Measurements from ENCODE around the gene RNU2-63P. TPM values are rescaled to one million over a fixed set of nuclear protein-coding genes. Genes with fewer than 3 reads are reported as not detected.

Gene RNU2-63P
- total and polyA plus RNA-seq, 12 donors, result 4.9 to 45.8 (median 15.2) TPM; not detected in 9

DNA sequence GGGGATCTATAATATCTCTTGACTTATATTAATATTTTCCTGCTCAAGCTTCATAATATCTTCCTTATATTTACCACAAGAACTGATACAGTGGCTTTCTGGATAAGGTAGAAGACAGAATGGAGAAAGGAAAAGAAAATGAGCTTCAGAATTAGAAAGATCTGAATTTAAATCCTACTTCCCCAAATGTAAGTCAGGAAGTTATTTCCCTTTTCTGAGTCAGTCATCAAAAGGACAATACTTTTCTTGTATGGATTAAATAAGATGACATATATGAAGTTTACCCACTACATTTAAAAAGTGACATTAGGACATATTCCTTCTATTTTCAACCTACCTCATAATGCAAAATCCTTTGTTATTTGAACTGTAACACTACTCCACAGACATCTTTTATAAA, 20.3 kb upstream of the RNU2-63P start:
- Histone ChIP-seq H3K9me3 (replicated peaks in 1 of 3) (no peaks in the 10 kb centered on the region), H3K27ac (no peak overlapping the region), H3K36me3 (replicated peaks in 1 of 2) (no peaks in the 10 kb centered on the region), H3K27me3 (no peaks in the 10 kb centered on the region), H3K4me1 (replicated peaks in 1 of 2) (peaks cover 9 to 16% of the 10 kb centered on the region in 2 donors), H3K4me3 (no peak overlapping the region)
- DNase-seq, result no peak
- TF ChIP-seq CTCF (IDR thresholded peaks at IDR 0.05) (no peak), POLR2A (IDR thresholded peaks at IDR 0.05) (no peak)
- intact Hi-C loops (cut with DNase I), result no loop called here

GRCh38 chr2:88036182-88036581, 19.8 kb upstream of the RNU2-63P start:
- intact Hi-C loops (cut with DNase I), result no loop called here
- Histone ChIP-seq H3K36me3 (replicated peaks in 1 of 2) (peaks cover 0 to under 1% of the 10 kb centered on the region in 2 donors), H3K27ac (no peak overlapping the region), H3K27me3 (no peaks in the 10 kb centered on the region), H3K4me3 (no peak overlapping the region), H3K4me1 (replicated peaks in 1 of 2) (peaks cover 9 to 16% of the 10 kb centered on the region in 2 donors), H3K9me3 (replicated peaks in 1 of 3) (no peaks in the 10 kb centered on the region)
- DNase-seq, result no peak
- 61 to 76% (median 69%) methylated on average over 2 of the region's 2 CpGs for WGBS, 4 donors
- TF ChIP-seq CTCF (IDR thresholded peaks at IDR 0.05) (no peak), POLR2A (IDR thresholded peaks at IDR 0.05) (no peak)

DNA sequence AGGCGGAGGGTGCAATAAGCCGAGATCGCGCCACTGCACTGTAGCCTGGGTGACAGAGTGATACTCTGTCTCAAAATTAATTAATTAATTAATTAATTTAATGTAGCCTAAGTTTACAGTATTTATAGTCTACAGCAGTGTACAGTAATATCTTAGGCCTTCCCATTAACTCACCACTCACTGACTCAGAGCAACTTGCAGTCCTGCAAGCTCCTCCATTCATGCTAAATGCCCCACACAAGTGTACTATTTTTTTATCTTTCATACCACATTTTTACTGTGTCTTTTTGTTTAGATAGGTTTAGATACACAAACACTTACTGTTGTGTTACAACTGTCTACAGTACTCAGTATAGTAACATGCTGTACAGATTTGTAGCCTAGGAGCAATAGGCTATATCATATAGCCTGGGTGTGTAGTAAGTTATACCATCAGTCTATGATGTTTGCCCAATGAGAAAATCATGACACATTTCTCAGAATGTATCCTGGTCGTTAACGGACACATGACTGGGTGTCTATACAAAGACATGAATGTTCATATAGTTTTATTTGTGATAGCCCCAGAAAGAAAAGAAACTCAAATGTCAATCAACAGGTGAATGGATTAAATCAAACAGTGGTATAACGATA, 15.8 kb upstream of the RNU2-63P start:
- H3K4me1 ChIP-seq (replicated peaks in 1 of 2), result peaks cover 5 to 15% of the 10 kb centered on the region in 2 donors
- peaks cover 0 to 21% of the 10 kb centered on the region in 2 donors for H3K36me3 ChIP-seq (replicated peaks in 1 of 2)
- no peaks in the 10 kb centered on the region for H3K9me3 ChIP-seq (replicated peaks in 1 of 3)
- H3K27ac ChIP-seq, result no peak overlapping the region
- TF ChIP-seq CTCF (IDR thresholded peaks at IDR 0.05) (no peak), POLR2A (IDR thresholded peaks at IDR 0.05) (no peak)
- no peak overlapping the region for H3K4me3 ChIP-seq
- no peaks in the 10 kb centered on the region for H3K27me3 ChIP-seq
- 96 to 98% (median 96%) methylated on average over 7 of the region's 7 CpGs for WGBS, 4 donors
- no peak for DNase-seq
- intact Hi-C loops (cut with DNase I), result no loop called here

DNA sequence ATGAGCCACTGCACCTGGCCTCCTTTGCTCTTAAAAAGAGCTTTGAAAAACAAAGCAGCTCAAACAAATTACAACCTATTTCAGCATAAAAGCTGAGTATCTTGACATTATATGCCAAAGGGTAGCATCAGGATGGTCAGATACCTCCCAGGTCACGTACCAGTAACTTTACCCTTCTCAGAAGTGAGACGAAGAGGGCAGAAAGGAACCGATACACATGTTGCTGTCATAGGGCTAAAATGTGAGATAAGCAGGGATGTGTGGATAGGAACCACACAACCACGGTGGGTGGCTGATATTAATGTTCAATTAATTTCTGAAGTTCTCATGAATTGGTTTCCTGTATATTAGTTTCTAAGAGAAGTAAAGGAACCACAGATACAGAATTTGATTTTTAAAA, 12.6 kb upstream of the RNU2-63P start:
- H3K4me3 ChIP-seq, result no peak overlapping the region
- 96 to 99% (median 98%) methylated on average over 4 of the region's 4 CpGs for WGBS, 4 donors
- intact Hi-C loops (cut with DNase I), result no loop called here
- no peak overlapping the region for H3K27ac ChIP-seq
- H3K27me3 ChIP-seq, result no peaks in the 10 kb centered on the region
- TF ChIP-seq POLR2A (IDR thresholded peaks at IDR 0.05), result no peak
- no peak for TF ChIP-seq CTCF (IDR thresholded peaks at IDR 0.05)
- H3K9me3 ChIP-seq (replicated peaks in 1 of 3), result no peaks in the 10 kb centered on the region
- DNase-seq, result no peak
- H3K4me1 ChIP-seq (replicated peaks in 1 of 2), result no peaks in the 10 kb centered on the region
- peaks cover 0 to 21% of the 10 kb centered on the region in 2 donors for H3K36me3 ChIP-seq (replicated peaks in 1 of 2)

Measured in adrenal gland (tissue), 12 donors.